AG08396 (cell line): ENCODE measurements around the gene CENPC.
"Not testable (repeated sequence)": the region's sequence is repeated elsewhere in the genome, so short reads cannot be mapped to it uniquely, and the experiment has no call there.

ENCODE experiments used
- DNase-seq: peaks from one replicate; pipeline ENCODE4 v3.0.0; 2012; ENCODE audit warnings: low spot score, mixed read lengths

Gene CENPC

DNA sequence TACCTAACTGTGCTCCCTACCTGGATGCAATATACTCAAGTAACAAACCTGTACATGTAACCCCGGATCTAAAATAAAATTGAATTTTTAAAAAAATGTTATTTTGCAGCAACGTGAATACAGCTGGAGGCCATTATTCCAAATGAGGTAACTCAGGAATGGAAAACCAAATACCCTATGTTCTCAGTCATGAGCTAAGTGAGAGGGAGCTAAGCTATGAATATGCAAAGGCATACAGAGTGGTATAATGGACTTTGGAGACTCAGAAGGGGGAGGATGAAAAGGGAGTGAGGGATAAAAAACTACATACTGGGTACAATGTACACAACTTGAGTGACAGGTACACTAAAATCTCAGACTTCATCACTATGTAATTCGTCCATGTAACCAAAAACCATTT is 78.6 kb downstream of the CENPC start:
- DNase-seq: no peak

DNA sequence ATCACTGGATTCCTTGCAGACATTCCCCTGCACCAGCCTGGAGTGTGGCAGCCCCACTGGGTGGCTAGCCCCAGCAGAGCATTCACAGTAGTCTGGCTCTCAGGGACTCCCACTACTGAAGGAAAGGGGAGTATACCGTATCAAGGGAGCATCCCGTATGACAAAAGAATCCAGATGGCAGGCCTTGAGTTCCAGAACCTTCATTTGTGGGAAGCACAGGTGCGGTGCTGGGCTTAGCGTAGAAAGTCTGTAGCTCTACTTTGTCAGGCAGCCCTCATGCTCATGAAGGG is 79.6 kb downstream of the CENPC start:
- no peak for DNase-seq

DNA sequence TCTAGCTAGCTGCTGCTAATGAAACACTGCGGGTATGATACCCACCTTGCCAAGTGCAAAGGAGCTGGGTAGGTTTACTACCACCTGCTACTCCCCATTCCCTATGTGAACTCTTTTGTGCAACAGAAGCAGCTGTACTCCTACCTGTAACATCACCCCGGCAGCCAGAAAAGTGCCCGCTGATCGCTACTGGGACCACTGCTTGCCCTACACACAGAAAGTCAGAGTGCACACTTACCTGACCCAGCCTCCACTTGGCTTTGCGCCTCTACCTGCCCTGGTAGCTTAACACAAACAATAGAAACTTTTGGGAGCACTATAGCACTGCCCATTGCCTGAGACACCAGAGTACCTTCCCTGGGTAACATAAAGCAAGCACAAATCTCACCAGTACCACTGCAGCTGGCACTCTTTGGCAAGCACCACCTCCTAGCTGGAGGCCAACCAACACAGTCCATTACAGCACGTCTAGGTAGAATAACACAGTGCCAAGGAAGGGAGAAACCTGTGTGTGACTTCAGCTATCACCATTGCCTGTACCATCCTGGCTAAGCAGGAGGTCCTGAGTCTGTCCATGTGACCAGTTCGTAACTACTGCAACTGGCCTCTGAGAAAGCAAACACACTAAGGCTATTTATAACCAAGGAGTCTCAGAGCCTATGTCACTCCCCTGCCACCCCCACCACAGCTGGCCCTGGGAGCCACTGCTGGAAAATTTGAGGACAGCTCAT is 80.1 kb downstream of the CENPC start:
- DNase-seq: peak; percentile 31

DNA sequence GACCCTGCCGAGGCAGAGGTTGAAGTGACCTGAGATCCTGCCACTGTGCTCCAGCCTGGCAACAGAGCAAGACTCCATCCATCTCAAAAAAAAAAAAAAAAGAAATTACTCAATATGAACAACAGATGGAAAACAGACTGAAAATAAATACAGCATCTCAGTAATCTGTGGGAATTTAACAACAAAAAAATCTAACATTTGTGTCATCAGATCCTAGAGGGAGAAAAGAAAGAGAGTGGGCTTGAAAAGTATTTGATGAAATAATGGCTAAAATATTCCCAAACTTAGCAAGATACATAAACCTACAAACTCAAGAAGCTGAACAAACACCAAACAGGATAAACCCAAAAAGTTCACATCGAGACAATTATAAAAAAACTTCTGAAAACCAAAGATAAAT is 84.7 kb downstream of the CENPC start:
- DNase-seq: no peak

- DNase-seq: no peak
Measured at GRCh38 chr4:67459164-67459563, 86.1 kb downstream of the CENPC start.

- no peak for DNase-seq
Measured at GRCh38 chr4:67456577-67457196, 88.6 kb downstream of the CENPC start.

GRCh38 chr4:67452846-67453205 is 92.5 kb downstream of the CENPC start:
- DNase-seq: not testable (repeated sequence)

GRCh38 chr4:67452100-67452845 is 93.0 kb downstream of the CENPC start:
- DNase-seq: no peak

DNA sequence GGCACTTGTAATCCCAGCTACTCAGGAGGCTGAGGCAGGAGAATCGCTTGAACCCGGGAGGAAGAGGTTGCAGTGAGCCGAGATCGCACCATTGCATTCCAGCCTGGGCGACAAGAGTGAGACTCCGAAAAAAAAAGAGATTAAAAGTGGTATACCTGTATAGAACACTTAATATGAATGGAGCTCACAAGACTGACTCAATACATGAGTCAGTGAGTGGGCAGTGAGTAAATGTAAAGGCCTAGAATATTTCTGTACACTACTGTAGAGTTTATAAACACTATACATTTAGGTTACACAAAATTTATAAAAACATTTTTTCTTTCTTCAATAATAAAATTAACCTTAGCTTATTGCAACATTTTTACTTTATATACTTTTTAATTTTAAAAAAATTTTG is 93.8 kb downstream of the CENPC start:
- no peak for DNase-seq

GRCh38 chr4:67448621-67449020 is 96.7 kb downstream of the CENPC start:
- no peak for DNase-seq

DNA sequence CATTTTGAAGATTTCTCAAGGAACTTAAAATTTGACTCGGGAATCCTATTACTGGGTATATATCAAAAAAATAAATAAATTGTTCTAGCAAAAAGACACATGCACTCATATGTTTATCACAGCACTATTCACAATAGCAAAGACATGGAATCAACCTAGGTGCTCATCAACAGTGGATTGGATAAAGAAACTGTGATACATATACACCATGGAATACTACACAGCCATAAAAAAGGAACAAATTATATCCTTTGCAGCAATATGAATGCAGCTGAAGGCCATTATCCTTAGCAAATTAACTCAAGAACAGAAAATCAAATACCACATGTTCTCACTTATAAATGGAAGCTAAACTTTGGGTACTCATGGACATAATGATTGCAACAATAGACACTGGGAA is 97.4 kb downstream of the CENPC start:
- DNase-seq: no peak

DNA sequence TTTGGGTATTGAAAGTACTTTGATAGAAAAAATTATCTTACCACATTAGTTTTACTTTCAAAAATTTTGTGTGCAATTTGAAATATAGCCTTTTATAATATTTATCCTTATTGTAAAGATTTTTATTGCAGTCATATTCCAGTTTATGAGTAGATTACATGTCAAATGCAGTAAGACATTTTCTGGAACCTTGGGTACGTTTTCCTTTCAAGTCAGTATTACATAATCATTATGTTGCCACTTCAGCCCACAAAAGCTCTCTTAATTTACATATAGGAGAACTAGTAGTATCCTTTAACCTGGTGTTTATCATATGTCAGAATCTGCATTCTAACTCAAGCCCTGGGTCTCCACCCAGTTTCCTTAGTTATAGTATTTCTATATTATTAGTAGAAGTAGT is 98.5 kb downstream of the CENPC start:
- no peak for DNase-seq

GRCh38 chr4:67445881-67446280 is 99.4 kb downstream of the CENPC start:
- not testable (repeated sequence) for DNase-seq

GRCh38 chr4:67438975-67439374 is 106.3 kb downstream of the CENPC start:
- DNase-seq: no peak

DNA sequence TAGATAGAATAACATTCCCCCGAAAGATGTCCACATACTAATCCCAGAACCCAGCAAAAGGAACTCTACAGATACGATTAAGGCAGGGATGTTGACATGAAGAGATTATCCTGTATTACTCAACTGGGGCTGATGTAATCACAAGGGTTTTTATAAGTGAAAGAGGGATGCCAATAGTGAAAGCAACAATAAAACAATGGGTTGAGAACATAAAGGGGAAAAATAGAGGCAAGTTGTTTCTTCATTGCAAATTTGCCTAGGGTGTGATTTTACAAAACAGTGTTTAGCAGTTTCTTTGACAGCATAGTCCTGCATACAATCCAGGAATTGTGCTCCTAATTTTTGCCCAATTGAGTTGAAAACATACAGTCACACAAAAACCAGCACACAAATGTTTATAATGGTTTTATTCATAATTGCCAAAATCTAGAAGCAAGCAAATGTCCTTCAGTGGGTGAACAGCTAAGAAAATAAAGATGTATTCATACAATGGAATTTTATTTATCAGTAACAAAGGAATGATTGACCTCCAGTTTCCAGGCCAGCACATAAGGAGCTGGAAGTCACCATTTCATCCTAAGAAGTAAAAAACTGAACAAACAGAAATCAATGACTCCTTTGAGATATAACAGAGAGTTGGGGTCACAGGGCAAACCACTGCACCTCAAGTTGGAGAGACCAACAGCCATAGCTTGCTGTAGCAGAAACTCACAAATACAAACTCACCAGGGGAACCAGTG is 107.2 kb downstream of the CENPC start:
- DNase-seq: peak; percentile 18

DNA sequence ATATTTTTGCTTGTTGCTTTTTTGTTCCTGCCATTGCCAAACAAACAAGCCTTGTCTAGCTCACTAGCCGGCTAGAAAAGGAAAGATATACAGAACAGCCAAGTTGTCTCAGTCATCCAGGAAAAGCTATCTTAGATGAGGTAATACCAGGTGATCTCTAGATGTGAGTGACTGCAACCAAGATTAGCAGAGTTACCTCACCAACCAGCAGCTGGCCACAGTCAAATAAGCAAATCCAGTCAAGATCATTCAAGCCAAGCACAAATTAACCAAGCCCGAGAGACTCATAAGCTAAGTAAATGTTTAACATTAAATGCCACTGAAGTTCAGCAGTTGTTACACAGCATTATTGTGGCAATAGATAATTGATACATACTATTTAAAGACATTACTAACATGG is 108.6 kb downstream of the CENPC start:
- no peak for DNase-seq

DNA sequence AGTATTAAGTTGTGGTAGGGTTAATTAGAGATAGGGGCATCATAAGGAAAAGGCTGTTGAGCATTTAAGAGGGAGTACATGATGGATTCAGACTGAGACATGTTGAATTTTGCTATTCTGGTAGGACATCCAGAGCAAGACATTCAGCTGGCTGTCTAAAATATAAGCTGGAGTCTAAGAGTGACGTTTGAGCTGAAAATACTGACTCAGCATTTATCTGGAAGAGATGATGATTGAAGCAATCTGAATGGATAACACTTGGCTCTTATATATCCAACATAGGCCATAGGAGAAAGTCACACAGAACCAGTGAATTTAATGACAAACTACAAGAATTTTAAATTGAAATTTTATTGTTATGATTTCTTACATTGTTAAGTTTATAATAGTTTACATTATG is 114.3 kb downstream of the CENPC start:
- DNase-seq: no peak

DNA sequence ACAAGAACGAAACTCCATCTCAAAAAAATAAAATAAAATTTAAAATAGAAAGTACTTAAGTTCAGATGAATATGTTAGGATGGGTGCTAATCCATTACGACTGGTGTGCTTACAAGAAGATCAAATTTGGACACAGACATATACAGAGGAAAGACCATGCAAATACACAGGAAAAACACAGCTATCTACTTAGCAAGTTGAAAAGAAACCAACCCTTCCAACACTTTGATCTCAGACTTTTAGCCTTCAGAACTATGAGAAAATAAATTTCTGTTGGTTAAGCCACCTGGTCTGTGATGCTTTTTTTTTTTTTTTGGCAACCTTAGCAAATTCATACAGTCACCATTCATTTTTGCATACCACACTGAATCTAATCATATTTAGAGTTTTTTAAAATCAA is 116.5 kb downstream of the CENPC start:
- DNase-seq: no peak
